Upper lobe of left lung (tissue), 4 donors: ENCODE results near the gene TES.

Experiments used
- EP300 ChIP-seq, 4 donors: sonication (generic); formaldehyde crosslinking; IDR thresholded peaks; one replicate each; pipeline ENCODE4 v1.5.1; 2017; ENCODE audit warnings: antibody characterized with exemption in 4 of 4, control low read depth in 2 of 4
- POLR2A ChIP-seq, 4 donors: fragments of 450-650 bp; IDR thresholded peaks; one replicate each; pipeline ENCODE4 v1.5.1; 2016 to 2017; ENCODE audit warnings: antibody characterized with exemption in 4 of 4, mild to moderate bottlenecking in 2 of 4
- POLR2AphosphoS5 ChIP-seq, 2 donors: sonication (generic); formaldehyde crosslinking; IDR thresholded peaks; one replicate each; pipeline ENCODE4 v1.5.1; 2017; ENCODE audit warnings: antibody characterized with exemption in 2 of 2
- TF ChIP-seq, protein P1 (sequence below), 6 experiments: fragments of 450-650 bp in 4 of 6; fragments of 200-600 bp in 2 of 6; sonication (generic) in 2 of 6; IDR thresholded peaks; one replicate each; pipeline ENCODE4 v1.5.1; 2016 to 2019; ENCODE audit warnings: antibody characterized with exemption in 6 of 6

GRCh38 chr7:116306409-116307048 is 96.2 kb downstream of the TES start:
- TF ChIP-seq POLR2A (IDR thresholded peaks at IDR 0.05) (no peak), POLR2AphosphoS5 (IDR thresholded peaks at IDR 0.05) (no peak), EP300 (IDR thresholded peaks at IDR 0.05) (no peak)
- TF ChIP-seq, protein P1, sequence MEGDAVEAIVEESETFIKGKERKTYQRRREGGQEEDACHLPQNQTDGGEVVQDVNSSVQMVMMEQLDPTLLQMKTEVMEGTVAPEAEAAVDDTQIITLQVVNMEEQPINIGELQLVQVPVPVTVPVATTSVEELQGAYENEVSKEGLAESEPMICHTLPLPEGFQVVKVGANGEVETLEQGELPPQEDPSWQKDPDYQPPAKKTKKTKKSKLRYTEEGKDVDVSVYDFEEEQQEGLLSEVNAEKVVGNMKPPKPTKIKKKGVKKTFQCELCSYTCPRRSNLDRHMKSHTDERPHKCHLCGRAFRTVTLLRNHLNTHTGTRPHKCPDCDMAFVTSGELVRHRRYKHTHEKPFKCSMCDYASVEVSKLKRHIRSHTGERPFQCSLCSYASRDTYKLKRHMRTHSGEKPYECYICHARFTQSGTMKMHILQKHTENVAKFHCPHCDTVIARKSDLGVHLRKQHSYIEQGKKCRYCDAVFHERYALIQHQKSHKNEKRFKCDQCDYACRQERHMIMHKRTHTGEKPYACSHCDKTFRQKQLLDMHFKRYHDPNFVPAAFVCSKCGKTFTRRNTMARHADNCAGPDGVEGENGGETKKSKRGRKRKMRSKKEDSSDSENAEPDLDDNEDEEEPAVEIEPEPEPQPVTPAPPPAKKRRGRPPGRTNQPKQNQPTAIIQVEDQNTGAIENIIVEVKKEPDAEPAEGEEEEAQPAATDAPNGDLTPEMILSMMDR (IDR thresholded peaks at IDR 0.05), result no peak
